D721Med (cell line): ENCODE data around the gene VWDE.

Experiments
- DNase-seq: peaks from one replicate; pipeline ENCODE4 v3.0.0; 2011; ENCODE audit warnings: low spot score; ENCODE audit not compliant: insufficient read length
- FAIRE-seq: peaks from 2 replicates; lab custom pipeline; 2011; peaks lifted over from hg19 to GRCh38; lab: Jason Lieb, UNC
- CTCF ChIP-seq: IDR thresholded peaks from 2 replicates; pipeline ENCODE4 v1.5.1; 2012; ENCODE audit warnings: mild to moderate bottlenecking, control low read depth; ENCODE audit not compliant: insufficient read depth; ENCODE audit errors: missing control alignments

The VWDE gene

DNA sequence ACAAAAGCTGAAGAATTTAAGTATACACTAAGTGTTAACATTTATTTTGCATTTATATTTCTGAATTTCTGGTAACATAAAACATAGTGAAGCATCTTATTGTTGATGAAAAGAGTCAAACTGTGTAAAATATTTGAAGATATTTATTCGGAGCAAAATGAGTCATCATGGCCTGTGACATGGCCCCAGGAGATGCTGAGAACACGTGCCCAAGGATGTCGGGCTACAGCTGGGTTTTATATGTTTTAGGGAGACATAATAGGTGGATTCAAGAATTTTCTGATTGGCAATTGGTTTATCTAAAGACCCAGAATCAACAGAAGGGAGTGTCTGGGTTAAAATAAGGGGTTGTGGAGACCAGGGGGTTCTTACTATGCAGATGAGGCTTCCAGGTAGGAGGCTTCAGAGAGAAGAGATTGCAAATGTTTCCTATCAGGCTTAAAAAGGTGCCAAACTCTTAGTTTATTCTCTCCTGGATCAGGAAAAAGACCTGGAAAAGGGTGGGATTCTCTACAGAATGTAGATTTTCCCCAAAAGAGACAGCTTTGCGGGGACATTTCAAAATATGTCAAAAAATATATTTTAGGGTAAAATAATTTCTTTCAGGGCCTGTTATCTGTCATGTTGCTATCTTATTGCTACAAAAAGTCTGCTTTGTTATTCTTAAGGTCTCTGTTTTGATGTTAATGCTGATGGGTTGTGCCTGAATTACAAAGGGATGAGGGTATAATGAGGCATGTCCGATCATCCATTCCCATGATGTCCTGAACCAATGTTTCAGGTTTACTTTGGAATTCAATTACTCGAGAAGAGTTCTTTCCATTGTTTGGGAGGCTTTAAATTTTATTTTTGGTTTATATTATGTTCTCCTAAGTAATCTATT is 74.5 kb downstream of the VWDE start:
- no peak for TF ChIP-seq CTCF
- no peak for DNase-seq
- no peak for FAIRE-seq

- no peak for DNase-seq
- FAIRE-seq, result no peak
These were observed 75.7 kb downstream of the VWDE start for GRCh38 chr7:12327922-12328321.

GRCh38 chr7:12325646-12326045 is 78.0 kb downstream of the VWDE start:
- no peak for DNase-seq
- TF ChIP-seq CTCF, result no peak
- FAIRE-seq, result no peak

More at GRCh38 chr7:12327922-12328321, 75.7 kb downstream of the VWDE start:
- TF ChIP-seq CTCF, result no peak

DNA sequence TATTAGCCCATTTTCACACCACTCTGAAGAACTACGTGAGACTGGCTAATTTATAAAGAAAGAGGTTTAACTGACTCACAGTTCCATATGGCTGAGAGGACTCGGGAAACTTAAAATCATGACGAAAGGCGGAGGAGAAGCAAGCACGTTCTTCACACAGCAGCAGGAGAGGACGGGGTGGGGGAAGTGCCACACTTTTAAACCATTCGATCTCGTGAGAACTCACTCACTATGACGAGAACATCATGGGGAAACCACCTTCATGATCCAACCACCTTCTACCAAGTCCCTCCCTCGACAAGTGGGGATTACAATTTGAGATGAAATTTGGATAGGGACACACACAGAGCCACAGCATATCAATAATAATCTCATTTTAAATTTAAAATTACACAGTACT is 80.2 kb downstream of the VWDE start:
- FAIRE-seq (no peak), DNase-seq (no peak)
- TF ChIP-seq CTCF, result no peak

GRCh38 chr7:12322903-12323300 is 80.8 kb downstream of the VWDE start:
- no peak for DNase-seq
- TF ChIP-seq CTCF, result no peak
- FAIRE-seq, result no peak

- peak; percentile 81 for FAIRE-seq
- TF ChIP-seq CTCF, result peak; percentile 67
- DNase-seq, result no peak
These were observed 81.3 kb downstream of the VWDE start for GRCh38 chr7:12322284-12322902.
